CD4-positive, alpha-beta T cell treated with Interleukin-2 at 100 ng/mL for 4 hours (primary cell): ENCODE measurements around the gene GRHL3.

ENCODE experiments used
- DNase-seq: peaks from one replicate; pipeline ENCODE4 v3.0.0-alpha.2; 2020; ENCODE audit warnings: low spot score

The GRHL3 gene

DNA sequence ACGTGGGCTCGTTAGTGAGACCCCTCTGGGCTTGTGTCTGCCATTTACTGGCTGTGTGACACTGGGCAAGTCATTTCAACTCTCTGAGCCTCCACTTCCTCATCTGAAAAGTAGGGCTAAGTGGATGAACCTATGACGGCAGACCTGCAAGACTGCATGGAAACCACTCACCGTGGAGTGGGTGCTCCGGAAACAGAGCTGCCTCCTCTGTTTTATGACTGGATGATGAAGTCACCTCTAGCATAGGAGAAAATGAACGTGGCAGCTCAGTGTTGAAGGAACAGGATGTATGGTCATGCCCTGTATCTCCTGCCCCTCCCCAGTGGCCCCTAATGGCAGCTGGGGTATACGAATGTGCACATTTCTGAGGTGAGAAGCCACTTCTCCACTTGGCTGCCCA lies 53.9 kb downstream of the GRHL3 start:
- no peak for DNase-seq

- no peak for DNase-seq
Measured at GRCh38 chr1:24373710-24374109, 54.6 kb downstream of the GRHL3 start.

DNA sequence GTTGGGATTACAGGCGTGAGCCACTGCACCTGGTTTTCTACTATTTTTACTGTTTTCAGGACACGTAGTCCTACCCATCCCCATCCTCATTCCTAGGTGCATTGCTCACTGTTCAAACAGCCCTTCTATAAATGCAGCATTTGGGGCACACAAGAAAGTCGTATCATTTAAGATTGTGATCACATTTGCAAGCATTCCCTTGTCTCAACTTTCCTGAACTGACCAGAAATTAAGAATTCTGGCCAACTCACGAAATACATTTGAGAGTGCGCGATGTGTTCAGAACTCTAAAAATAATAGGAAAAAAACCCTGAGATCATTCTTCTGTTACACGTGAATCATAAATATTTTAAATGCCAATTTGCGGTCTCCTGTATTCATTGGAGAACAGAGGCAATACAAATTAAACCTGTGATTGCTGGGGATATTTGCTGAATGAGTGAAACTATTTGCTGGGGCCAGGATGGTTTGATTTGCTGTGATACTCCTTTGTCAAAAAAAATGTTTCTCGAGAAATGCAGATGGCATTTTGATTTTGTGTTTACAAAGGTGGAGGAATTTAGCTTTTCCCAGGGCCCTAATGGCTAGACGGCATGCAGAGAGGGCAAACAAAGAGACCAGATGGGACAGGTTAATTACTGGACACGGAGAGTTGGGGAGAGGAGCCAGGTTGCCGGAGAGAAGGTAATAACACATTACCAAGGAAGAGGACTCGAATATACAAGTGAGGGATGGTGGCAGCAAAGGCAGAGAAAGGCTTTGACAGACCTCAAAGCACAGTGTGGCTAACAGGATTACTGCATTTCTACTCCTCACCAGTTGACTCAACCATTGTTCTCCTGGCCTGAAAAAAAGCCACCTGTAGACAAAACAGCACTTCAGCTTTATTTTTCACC lies 56.0 kb downstream of the GRHL3 start:
- DNase-seq, result no peak

GRCh38 chr1:24379733-24380315 lies 60.7 kb downstream of the GRHL3 start:
- no peak for DNase-seq

DNA sequence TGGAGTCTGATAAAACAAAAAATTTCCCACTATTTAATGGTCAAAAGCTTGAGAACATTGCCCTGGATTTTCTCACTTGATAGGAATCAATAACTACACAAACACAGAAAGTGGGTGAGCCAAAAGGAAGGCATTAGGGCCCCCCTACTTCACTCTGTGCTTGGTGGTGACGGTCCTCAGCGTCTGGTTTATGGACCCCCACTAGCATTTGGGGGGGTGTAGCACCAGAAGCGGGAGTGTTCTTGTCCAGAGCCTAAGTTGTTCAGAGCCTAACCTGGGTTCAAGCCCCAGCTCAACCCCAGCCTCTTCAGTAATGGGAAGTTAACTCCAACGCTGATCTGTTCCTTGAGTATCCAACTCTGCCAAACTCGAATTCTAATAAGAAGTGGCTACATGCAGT lies 61.4 kb downstream of the GRHL3 start:
- DNase-seq, result no peak

- DNase-seq, result no peak
Measured at GRCh38 chr1:24381256-24381655, 62.1 kb downstream of the GRHL3 start.

- no peak for DNase-seq
Measured at GRCh38 chr1:24382165-24382577, 63.0 kb downstream of the GRHL3 start.

DNA sequence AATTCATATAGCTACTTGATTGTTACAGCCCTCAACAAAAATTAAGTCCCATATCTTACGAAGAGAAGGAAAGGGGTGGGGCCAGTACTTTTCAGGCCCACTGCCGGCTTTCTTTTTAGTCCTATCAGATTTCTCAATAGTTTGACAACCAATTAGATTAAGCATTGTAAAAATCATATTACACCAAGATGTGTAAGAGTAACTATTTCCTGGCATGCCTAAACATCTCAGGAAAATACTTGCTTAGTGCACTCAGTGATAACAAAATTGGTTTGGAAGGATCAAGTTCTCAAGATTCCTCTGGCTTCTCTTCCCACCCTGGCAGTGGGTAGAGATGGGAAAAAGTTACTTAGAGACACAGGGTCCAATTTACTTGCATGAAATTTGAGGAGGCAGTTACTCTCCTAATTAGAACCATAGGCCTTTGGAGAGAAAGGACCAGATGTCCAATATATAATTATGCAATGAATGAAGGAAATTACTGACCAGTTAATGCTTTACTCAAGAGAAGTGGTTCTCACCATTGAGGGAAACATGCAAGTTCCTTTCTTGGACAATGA lies 64.3 kb downstream of the GRHL3 start:
- no peak for DNase-seq

DNA sequence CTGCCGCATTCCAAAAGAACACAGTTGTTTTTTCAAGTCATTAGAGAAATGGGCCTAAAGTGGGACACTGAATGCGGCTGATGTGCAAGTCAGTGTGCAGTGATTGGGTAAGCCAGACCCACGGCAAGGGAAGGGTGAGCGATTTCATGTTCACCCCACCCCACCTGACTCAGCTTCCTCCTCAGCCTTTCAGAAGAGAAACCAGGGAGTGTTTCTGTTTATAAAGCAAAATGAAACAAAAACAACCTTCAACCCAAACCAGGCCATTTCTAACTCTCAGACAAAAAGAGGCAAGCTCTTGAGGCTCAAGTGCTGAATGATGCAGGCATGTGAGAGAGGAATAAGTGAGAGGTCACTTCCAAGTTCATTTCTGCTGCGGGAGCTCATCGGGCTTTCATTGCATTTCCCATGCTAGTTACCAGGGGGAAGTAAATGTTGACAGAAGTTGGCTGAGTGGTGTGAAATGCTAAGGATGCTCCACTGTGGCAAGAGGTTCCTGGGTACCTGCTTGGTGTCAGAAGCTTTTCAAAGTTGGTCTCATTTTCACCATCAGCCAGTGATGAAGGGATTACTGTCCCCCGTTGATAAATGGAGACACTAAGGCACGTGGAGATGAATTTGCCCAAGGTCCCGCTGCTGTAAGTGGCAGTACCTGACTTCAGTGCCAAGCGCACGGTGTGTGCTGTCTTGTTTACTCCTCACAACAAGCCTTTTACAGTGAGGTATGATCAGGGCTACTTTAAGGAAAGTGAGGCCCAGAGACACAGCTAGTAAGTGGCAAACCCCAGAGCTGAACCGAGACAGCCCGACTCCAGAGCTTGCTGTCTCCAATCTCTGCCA lies 65.3 kb downstream of the GRHL3 start:
- DNase-seq, result peak; percentile 57

GRCh38 chr1:24385160-24385940 lies 66.2 kb downstream of the GRHL3 start:
- peak; percentile 22 for DNase-seq

GRCh38 chr1:24386241-24386640 lies 67.1 kb downstream of the GRHL3 start:
- DNase-seq, result no peak

- no peak for DNase-seq
Measured at GRCh38 chr1:24386931-24387330, 67.8 kb downstream of the GRHL3 start.

GRCh38 chr1:24387636-24388175 lies 68.5 kb downstream of the GRHL3 start:
- DNase-seq, result no peak

GRCh38 chr1:24388331-24388885 lies 69.3 kb downstream of the GRHL3 start:
- DNase-seq, result no peak

GRCh38 chr1:24389231-24389678 lies 70.1 kb downstream of the GRHL3 start:
- DNase-seq, result no peak

GRCh38 chr1:24390924-24391782 lies 72.0 kb downstream of the GRHL3 start:
- peak; percentile 76 for DNase-seq

- peak; percentile 72 for DNase-seq
Measured at GRCh38 chr1:24391882-24392603, 72.9 kb downstream of the GRHL3 start.

DNA sequence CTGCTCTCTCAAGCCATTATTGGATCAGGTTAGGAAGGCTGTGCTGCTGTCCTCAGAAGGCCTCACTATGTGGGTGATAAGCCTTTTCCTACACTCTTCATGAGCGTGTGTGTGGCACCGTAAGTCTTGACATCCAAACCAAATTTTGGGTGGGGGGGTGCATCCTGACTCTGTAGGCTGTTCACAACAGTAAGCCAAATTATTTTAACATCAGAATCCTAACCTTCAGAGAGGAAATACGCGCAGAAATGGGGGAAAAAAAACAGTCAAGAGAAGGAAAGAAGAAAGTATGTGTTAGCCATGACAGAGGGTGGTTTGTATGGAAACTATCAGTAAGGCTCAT lies 73.4 kb downstream of the GRHL3 start:
- no peak for DNase-seq

GRCh38 chr1:24392982-24393650 lies 74.0 kb downstream of the GRHL3 start:
- peak; percentile 9 for DNase-seq
